Skin epidermis (tissue), 12 donors: ENCODE measurements around the gene WDR20.
"Not testable (repeated sequence)": the region's sequence is repeated elsewhere in the genome, so short reads cannot be mapped to it uniquely, and the experiment has no call there.

Experiments used
- H3K27ac ChIP-seq, 21 experiments: fragments of 200-600 bp; sonication (generic) in 11 of 21; one replicate each; pipeline ENCODE4 v1.5.0; 2020; ENCODE audit warnings: mild to moderate bottlenecking in 3 of 21, inconsistent platforms in 2 of 21, moderate library complexity in 2 of 21
- H3K4me3 ChIP-seq, 7 experiments: fragments of 200-600 bp; sonication (generic) in 2 of 7; one replicate each; pipeline ENCODE4 v1.5.0; 2020; ENCODE audit warnings: inconsistent platforms in 2 of 7, mild to moderate bottlenecking in 2 of 7, moderate library complexity in 1 of 7

Gene WDR20, protein sequence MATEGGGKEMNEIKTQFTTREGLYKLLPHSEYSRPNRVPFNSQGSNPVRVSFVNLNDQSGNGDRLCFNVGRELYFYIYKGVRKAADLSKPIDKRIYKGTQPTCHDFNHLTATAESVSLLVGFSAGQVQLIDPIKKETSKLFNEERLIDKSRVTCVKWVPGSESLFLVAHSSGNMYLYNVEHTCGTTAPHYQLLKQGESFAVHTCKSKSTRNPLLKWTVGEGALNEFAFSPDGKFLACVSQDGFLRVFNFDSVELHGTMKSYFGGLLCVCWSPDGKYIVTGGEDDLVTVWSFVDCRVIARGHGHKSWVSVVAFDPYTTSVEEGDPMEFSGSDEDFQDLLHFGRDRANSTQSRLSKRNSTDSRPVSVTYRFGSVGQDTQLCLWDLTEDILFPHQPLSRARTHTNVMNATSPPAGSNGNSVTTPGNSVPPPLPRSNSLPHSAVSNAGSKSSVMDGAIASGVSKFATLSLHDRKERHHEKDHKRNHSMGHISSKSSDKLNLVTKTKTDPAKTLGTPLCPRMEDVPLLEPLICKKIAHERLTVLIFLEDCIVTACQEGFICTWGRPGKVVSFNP

DNA sequence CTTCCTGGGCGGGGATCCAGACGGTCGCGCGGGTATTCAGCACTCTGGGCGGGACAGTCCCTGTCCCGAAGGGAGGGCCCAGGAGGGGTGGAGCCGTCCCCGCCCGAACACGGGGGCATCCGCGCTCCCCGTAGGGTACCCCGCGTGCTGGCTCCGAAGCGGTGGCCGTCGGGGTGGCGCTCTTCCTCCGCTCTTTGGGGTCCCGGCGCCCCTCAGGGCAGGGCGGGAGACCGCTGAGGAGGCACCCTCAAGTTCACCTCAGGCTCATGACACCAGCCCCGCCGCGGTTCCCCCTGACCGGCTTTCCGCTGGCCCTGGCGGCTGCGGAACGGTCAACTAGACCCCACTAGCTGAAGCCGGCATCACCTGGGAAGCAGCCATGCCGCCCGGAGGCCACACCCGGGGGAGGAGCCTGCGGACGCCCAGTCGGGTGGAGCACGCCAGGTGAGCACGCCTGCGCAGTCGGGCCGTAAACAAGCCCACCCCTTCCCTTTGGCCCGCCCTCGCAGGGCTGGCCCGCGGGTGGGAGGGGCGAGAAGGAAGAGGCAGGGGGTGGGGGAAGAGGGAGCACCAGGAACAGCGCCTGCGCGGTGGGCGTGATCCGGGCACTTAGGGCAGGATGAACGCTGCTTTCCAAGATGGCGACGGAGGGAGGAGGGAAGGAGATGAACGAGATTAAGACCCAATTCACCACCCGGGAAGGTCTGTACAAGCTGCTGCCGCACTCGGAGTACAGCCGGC is at the start of gene WDR20:
Gene WDR20, plus strand, starts transcription at position 612 of the 741 bp plus-strand sequence. Its CDS starts 27 bp downstream, at position 639.
- peak within 1 kb of the TSS; percentile 71 to 100 (median 83) for H3K4me3 ChIP-seq
- peak within 1 kb of the TSS; percentile 74 to 96 (median 92) for H3K27ac ChIP-seq

DNA sequence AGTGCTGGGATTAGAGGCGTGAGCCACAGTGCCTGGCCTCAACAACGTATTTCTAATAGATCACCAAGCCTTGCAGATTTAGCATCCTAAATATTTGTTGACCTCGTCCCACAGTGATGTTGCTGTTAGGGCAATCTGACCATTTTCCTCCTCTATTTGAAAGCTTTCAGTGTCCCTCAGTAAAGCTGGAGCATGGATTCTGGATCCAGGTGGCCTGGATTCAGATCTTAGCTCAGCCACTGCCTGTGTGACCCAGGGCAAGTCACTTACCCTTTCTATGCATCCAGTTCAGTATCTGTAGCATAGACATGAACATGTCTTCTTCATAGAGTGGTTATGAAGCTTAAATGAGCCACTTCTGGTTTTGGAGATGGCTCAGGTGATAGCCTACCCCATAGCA is 49.0 kb upstream of the WDR20 start:
- Histone ChIP-seq H3K4me3 (no peak overlapping the region), H3K27ac (no peak overlapping the region)

DNA sequence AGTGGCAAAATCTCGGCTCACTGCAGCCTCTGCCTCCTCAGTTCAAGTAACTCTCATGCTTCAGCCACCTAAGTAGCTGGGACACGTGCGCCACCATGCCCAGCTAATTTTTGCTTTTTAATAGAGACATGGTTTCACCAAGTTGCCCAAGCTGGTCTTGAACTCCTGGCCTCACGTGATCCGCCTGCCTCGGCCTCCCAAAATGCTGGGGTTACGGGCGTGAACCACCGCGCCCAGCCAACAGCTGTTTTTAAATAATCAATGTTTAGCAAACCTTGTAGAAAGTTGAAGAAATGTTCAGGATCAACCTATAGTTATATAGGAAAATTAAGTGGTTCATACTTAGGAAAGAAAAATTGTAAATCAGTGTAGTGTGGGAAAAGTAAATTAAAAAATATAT is 46.9 kb upstream of the WDR20 start:
- no peak overlapping the region for H3K4me3 ChIP-seq
- no peak overlapping the region for H3K27ac ChIP-seq

DNA sequence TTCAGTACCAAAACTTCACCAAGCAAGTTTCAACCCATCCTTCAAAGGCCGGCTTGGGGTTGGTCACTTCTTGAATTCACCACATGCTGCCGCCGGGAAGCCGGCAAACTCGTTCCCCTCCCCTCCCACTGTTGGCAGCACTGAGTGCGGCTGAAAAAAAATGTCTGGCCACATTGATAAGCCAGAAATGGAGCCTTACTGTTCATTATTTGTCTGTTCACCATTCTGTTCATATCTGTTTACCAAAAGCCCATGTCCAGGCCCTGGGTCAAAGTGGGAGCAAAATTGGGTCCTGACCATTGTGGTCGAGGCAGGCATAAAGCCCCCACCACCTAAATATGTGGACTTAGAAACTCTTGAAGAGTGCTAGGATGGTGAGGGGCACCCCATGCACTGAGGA is 45.6 kb upstream of the WDR20 start:
- Histone ChIP-seq H3K27ac (no peak overlapping the region), H3K4me3 (no peak overlapping the region)

DNA sequence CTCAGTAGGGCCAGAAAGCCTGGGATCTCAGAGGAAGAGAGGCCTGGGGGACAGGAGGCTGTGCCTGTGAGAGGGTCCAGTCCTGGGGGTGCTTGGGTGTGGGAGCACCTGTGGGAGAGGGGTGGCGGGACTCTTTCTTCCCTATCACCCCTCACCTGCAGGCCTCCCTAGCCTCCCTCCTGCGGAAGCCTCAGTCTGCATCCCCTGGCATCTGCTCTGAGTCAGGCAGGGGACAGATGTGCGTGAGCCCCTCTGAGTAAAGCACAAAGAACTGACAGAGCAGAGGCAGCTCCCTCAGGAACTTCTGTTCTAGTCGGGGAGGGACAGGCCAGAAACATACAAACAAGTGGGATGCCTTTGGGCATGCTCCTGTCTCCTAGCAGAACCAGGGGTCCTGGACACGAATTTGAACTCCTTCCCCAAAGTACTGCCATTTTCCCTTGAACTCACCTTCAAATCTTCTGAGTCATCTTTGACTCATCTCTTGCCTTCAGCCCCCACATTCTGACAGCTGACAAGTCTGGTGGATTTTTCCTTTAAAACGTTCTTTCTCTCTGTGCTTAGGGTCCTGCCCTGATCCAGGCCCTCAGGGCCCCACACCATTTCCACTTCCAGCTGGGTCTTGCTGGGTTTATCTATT is 44.3 kb upstream of the WDR20 start:
- no peak overlapping the region for H3K4me3 ChIP-seq
- no peak overlapping the region for H3K27ac ChIP-seq

DNA sequence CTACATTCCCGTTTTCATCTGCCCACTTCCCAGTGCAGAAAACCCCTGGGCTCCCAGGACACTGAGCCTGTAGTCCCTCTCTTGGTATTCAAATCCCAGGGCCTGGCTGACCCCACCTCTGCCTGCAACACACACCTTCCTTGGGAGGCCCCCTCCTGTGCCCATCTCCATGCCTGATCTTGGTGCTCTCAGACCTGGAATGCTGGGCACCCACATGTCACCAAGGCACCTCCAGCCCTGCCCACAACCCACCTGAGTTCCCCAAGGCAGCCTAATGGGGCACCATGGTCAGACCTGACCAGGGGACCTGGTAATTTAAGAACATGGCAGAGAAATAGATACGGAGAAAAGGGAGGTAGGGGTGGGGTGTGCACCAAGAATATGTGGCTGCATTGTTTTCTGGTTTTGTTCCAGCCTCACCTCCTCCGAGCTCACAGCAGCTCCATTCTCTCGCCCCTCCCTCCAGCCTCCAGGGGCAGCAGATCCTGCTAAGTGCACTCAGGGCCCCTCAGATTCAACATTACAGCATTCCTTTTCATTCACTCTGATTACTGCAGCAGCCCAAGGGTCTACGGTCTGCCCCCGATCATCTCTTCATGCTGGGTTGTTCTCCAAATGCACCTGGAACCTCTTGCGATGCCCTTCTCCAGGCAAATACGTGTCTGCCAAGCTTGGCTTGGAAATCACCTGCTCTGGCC is 43.7 kb upstream of the WDR20 start:
- Histone ChIP-seq H3K4me3 (no peak overlapping the region), H3K27ac (no peak overlapping the region)

DNA sequence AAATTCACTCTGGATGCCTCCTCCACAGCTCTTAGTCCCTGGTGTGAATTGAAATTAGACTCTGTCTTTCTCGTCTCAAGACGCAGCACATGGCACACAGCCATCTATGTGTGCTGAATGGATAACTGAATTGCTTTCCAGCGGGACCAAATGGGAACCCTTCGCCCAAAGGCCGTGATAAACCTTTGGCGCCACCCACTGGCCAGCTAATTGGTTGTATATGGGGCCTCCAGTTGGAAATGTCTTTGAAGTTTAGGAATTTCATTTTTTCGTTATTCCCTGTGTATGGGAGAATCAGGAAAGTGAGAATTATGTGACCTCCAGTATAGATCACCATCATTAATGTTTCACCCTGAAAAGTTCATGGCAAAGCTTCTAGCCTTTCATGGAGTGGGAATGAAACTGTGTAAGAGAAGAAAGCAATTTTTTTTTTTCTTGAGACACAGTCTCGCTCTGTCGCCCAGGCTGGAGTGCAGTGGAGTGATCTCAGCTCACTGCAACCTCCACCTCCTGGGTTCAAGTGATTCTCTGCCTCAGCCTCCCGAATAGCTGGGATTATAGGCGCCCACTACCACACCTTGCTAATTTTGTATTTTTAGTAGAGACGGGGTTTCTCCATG is 43.0 kb upstream of the WDR20 start:
- Histone ChIP-seq H3K4me3 (no peak overlapping the region), H3K27ac (peak overlapping the region in 1 of 21 experiments; percentile 4)

DNA sequence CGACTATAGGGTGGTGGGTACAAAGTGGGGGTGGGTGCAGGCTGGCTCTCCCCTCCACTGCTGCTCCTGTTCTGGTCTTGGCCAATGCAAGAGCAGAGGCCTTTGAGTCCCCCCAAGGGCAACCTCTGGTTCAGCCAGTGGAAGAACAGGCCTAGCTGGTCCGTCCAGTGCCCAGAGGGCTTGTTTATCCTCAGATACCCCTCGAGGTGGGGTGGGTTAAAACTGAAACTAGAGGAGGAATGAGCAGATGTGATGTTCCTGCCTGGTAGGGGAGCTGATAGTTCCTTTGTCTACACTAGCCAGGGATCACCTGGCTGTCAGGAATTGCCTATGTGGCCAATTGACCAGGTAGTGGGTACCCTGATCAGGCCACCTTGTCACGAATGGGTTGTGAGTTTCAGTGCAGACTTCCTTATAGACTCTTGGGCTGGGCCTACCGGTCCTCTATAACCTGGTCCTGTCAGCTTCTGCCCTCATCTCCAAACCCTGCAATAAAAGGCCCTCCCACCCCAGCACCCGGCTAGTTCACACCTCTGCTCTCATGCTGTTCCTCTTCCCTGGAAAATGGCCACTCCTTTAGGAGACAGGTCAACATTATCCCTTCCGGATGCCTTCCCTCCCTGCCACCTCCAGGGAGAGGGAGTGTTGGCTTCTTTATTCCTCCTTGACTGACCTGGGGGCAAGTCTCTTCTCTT is 42.1 kb upstream of the WDR20 start:
- Histone ChIP-seq H3K4me3 (no peak overlapping the region), H3K27ac (peak overlapping the region in 1 of 21 experiments; percentile 4)

DNA sequence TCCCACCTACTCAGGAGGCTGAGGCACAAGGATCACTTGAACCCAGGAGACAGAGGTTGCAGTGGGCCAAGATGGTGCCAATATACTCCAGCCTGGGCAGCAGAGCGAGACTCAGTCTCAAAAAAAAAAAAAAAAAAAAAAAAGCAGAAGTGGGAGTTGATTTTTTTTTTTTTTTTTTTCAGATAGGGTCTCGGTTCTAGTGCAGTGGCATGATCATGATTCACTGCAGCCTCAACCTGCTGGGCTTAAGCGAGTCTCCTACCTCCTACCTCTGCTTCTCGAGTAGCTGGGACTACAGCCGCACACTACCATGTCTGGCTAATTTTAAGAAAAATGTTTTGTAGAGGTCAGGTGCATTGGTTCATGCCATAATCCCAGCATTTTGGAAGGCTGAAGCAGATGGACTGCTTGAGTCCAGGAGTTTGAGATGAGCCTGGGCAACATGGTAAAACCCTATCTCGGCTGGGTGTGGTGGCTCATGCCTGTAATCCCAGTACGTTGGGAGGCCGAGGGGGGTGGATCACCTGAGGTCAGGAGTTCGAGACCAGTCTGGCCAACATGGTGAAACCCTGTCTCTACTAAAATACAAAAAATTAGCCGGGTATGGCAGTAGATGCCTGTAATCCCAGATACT is 36.5 kb upstream of the WDR20 start:
- no peak overlapping the region for H3K4me3 ChIP-seq
- no peak overlapping the region for H3K27ac ChIP-seq

DNA sequence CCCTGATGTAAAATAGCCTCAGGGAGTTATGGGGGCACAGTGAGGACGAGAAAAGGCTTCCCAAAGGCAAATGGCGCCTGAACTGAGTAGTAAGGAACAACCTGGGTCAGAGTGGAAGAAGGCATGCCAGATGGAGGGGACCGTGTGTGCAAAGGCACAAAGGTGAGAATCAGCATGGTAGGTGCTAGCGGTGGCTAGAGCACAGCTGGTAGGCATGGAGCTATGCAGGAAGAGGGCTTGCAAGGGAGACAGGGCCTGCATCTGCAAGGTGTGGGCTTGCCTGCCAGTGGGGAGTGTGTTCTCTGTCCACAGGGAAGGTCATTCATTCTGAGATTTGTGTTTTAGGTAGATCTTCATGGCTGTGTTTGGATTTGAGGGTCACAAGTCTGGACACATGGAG is 34.3 kb upstream of the WDR20 start:
- H3K27ac ChIP-seq, result no peak overlapping the region
- no peak overlapping the region for H3K4me3 ChIP-seq

DNA sequence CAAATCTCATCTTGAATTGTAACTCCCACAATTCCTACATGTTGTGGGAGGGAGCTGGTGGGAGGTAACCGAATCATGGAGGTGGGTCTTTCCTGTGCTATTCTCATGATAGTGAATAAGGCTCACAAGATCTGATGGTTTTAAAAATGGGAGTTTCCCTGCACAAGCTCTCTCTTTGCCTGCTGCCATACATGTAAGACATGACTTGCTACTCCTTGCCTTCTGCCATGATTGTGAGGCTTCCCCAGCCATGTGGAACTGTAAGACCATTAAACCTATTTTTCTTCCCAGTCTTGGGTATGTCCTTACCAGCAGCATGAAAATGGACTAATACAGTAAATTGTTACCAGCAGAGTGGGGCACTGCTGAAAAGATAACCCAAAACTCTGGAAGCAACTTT is 30.4 kb upstream of the WDR20 start:
- H3K4me3 ChIP-seq, H3K27ac ChIP-seq: not testable (repeated sequence)

DNA sequence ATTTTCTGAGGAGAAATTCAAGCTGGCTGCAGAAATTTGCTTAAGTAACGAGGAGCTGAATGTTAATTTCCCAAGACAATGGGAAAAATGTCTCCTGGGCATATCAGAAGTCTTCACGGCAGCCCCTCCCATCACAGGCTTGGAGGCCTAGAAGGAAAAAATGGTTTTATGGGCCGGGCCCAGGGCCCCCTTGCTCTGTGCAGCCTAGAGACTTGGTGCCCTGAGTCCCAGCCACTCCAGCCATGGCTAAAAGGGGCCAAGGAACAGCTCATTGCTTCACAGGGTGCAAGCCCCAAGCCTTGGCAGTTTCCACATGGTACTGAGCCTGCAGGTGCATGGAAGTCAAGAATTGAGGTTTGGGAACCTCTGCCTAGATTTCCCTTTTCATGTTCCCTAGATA is 28.6 kb upstream of the WDR20 start:
- Histone ChIP-seq H3K4me3 (no peak overlapping the region), H3K27ac (no peak overlapping the region)

DNA sequence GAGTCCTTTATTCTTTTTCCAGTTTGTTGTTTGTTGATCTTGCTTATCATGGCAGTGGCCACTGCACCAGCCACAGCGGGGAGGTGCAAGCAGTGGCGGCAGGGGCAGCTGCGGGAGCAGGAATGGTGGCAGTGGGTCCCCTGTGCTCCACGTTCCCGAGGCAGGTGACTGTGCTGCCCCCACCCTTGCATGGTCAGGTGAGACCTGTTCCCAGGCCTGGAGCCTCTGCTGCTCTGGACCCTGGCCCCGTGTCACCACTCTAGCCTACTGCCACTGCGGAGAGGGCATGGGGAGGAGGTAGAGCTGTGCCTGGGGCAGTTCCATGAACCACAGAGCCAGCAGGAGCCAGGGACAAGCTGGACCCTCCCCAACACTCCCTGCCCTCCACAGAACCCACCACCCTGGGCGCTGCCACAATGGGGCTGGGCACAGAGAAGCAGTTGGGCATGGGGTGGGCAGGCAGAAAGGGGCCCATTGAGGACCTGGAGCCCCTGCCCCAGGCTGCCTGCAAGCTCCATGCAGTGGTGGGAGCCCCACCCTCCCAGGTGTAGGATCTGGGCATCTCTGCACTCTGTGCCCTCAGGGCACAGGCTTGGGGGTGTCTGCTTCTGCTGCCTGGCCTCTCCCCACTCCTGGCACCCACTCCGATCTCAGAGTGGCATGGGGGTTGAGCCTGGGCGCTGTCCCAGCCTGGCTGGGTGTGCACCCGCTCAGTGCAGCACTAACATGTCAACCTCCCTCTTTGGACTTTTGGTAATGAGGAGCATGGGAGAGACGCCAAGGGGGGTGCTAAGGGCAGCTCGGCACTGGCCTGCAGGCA is 23.1 kb upstream of the WDR20 start:
- Histone ChIP-seq H3K27ac (no peak overlapping the region), H3K4me3 (no peak overlapping the region)

DNA sequence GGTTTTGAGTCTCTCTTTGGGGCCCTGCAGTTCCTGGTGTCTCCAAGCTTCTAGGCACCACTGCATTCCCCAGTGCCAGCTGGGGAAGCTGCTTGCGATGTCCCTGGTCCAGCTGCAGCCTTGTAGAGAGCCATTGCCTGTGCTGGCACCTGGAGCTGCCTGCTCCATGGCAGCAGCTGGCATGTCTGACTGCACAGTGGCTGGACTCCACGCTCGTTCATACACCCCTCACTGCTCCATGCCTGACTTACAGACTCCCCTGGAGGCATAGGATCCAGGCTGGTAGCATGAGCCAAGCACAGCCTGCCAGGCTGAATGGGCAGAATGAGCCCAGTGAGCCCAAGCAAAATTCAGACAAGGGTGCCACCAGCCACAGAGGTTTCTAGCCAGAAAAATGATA is 21.8 kb upstream of the WDR20 start:
- Histone ChIP-seq H3K4me3 (no peak overlapping the region), H3K27ac (no peak overlapping the region)

DNA sequence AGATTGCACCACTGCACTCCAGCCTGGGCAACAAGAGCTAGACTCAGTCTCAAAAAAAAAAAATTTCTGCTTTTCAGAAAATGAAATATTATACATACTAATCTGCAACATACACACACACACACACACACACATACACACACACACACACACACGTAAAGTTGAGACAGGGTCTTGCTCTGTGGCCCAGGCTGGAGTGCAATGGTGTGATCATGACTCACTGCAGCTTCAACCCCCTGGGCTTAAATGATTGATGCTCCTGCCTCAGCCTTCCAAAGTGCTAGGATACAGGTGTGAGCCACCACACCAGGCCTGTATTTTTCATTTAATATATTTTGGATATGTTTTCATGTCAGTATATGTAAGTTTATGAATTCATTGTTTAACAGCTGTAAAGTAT is 18.8 kb upstream of the WDR20 start:
- no peak overlapping the region for H3K4me3 ChIP-seq
- no peak overlapping the region for H3K27ac ChIP-seq

DNA sequence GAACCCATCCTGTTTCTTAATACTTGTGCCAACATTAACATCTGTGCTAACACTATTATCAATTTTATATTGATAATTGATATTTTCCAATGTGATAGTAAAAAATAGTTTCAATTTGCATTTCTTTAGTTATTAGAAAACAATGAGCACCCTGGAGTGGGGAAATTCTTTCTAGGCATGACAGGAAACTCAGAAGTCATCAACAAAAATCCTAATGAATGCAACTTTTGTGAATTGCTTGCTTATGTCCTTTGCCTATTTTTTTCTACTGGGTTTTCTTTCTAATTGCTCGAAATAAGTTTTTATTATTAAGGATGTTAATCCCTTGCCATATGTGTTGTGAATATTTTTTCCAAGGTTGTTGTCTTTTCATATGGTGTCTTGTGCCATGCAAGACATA is 18.1 kb upstream of the WDR20 start:
- H3K27ac ChIP-seq, result no peak overlapping the region
- H3K4me3 ChIP-seq, result no peak overlapping the region

DNA sequence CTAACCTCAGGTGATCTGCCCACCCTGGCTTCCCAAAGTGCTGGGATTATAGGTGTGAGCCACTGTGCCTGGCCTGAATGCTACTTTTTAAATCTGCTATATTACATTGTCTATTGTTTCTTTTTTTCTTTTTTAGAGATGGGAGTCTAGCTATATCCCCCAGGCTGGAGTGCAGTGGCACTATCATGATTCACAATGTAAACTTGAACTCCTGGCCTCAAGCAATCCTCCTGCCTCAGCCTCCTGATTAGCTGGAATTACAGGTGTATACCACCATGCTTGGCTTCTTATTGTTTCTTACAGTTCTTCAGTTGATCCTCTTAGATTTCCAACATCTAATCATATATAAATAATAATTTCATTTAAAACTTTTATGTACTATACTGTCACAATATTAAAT is 15.3 kb upstream of the WDR20 start:
- Histone ChIP-seq H3K27ac (no peak overlapping the region), H3K4me3 (no peak overlapping the region)

DNA sequence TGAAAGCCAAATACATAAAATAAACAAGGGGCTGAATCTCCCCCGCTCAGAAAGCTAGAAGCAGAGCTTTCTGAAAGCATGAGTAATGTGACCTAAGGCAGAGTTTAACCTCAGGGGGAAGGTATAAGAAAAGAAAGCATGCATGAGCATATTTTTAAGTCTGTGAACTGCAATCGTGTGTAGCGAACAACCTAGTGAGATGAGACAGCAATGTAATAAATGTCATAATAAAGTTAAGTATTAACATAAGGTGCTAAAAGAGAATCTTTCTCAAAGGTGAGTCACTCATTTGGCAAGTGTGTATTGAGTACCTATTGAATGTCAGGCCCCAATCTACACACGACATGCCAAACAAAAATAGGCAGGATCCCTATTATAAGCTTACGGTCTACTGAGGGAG is 14.2 kb upstream of the WDR20 start:
- Histone ChIP-seq H3K27ac (no peak overlapping the region), H3K4me3 (no peak overlapping the region)
